Brain microvascular endothelial cell (primary cell): Measurements from ENCODE around the gene STK11IP.

Experiments
- DNase-seq: peaks from one replicate; pipeline ENCODE4 v3.0.0-alpha.2; 2020
- H3K27ac ChIP-seq: fragments of 250-450 bp; sonication (Bioruptor Pico); 2 replicates; pipeline ENCODE4 v1.5.1; 2020; ENCODE audit warnings: mild to moderate bottlenecking, moderate library complexity
- H3K27me3 ChIP-seq: fragments of 250-450 bp; sonication (Bioruptor Pico); replicated peaks from 2 replicates; pipeline ENCODE4 v1.5.1; 2020; ENCODE audit warnings: mild to moderate bottlenecking
- H3K36me3 ChIP-seq: fragments of 250-450 bp; sonication (Bioruptor Pico); replicated peaks from 2 replicates; pipeline ENCODE4 v1.5.1; 2020; ENCODE audit warnings: mild to moderate bottlenecking
- H3K4me3 ChIP-seq: 2 replicates; pipeline ENCODE4 v1.5.1; 2011; ENCODE audit warnings: low read depth, mild to moderate bottlenecking, control low read depth, low read length, moderate library complexity
- in situ Hi-C: cut with HindIII; loops from 2 replicates; pipeline ENCODE4 v1.10.0; 2017; ENCODE audit warnings: low sequenced_read_pairs, low pct_ligation_motif_present
- TF ChIP-seq, protein P1 (sequence below): IDR thresholded peaks from 2 replicates; pipeline ENCODE4 v1.5.1; 2011; ENCODE audit warnings: low read depth, mild to moderate bottlenecking, moderate library complexity, low read length, control low read depth, inconsistent platforms; ENCODE audit errors: missing control alignments

STK11IP gene

DNA sequence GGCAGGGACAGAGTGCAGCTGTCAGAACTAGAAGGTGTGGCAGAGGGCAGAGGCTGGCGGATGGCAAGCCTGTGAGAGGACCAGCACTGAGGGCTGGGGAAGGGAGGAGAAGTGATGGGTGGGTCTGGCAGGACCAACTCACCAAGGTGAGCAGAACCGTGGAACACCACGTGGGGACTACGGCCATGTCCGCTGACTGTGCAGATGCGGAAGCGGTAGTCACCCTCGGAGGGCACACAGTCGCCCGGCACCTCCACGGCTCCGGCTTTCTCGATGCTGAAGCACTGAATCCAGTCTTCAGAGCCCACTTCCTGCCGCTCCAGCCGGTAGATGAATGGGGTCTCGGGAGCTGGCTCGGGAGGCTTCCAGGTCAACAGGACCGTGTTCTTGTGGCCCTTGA lies 30.5 kb upstream of the STK11IP start:
- no peaks in the 10 kb centered on the region for H3K36me3 ChIP-seq

GRCh38 chr2:219567791-219568361 lies 29.8 kb upstream of the STK11IP start:
- Histone ChIP-seq H3K36me3 (no peaks in the 10 kb centered on the region), H3K27ac (no peak overlapping the region), H3K27me3 (no peaks in the 10 kb centered on the region), H3K4me3 (no peak overlapping the region)
- in situ Hi-C loops: no loop called here
- TF ChIP-seq, protein P1, sequence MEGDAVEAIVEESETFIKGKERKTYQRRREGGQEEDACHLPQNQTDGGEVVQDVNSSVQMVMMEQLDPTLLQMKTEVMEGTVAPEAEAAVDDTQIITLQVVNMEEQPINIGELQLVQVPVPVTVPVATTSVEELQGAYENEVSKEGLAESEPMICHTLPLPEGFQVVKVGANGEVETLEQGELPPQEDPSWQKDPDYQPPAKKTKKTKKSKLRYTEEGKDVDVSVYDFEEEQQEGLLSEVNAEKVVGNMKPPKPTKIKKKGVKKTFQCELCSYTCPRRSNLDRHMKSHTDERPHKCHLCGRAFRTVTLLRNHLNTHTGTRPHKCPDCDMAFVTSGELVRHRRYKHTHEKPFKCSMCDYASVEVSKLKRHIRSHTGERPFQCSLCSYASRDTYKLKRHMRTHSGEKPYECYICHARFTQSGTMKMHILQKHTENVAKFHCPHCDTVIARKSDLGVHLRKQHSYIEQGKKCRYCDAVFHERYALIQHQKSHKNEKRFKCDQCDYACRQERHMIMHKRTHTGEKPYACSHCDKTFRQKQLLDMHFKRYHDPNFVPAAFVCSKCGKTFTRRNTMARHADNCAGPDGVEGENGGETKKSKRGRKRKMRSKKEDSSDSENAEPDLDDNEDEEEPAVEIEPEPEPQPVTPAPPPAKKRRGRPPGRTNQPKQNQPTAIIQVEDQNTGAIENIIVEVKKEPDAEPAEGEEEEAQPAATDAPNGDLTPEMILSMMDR: no peak
- no peak for DNase-seq

More for the DNA sequence above, 30.5 kb upstream of the STK11IP start:
- Histone ChIP-seq H3K4me3 (no peak overlapping the region), H3K27ac (no peak overlapping the region), H3K27me3 (no peaks in the 10 kb centered on the region)
- TF ChIP-seq, protein P1: no peak
- no peak for DNase-seq
- in situ Hi-C loops: no loop called here

GRCh38 chr2:219569041-219569440 lies 28.6 kb upstream of the STK11IP start:
- Histone ChIP-seq H3K36me3 (no peaks in the 10 kb centered on the region), H3K4me3 (no peak overlapping the region), H3K27me3 (no peaks in the 10 kb centered on the region), H3K27ac (no peak overlapping the region)
- in situ Hi-C loops: no loop called here
- DNase-seq: no peak
- TF ChIP-seq, protein P1: no peak

- DNase-seq: no peak
- TF ChIP-seq, protein P1: no peak
- H3K4me3 ChIP-seq: peak overlapping the region; percentile 66
- H3K27ac ChIP-seq: no peak overlapping the region
- no peaks in the 10 kb centered on the region for H3K36me3 ChIP-seq
- H3K27me3 ChIP-seq: no peaks in the 10 kb centered on the region
- in situ Hi-C loops: no loop called here
These were observed 28.0 kb upstream of the STK11IP start for GRCh38 chr2:219569635-219570034.

- TF ChIP-seq, protein P1: no peak
- Histone ChIP-seq H3K27ac (no peak overlapping the region), H3K4me3 (peak overlapping the region; percentile 66), H3K36me3 (no peaks in the 10 kb centered on the region), H3K27me3 (no peaks in the 10 kb centered on the region)
- in situ Hi-C loops: no loop called here
- no peak for DNase-seq
These were observed 27.3 kb upstream of the STK11IP start for GRCh38 chr2:219570194-219570923.
